ENCODE results near the gene FAM187B.
"Not testable (repeated sequence)": the region's sequence is repeated elsewhere in the genome, so short reads cannot be mapped to it uniquely, and the experiment has no call there.

FAM187B gene

GRCh38 chr19:35231956-35232645, 3.6 kb upstream of the FAM187B start:
- no peak for DNase-seq

GRCh38 chr19:35229601-35230000, 1.1 kb upstream of the FAM187B start:
- no peak for DNase-seq

- no peak for DNase-seq
These were observed 1.8 kb downstream of the FAM187B start for GRCh38 chr19:35226748-35227147.

GRCh38 chr19:35225951-35226350, 2.6 kb downstream of the FAM187B start:
- no peak for DNase-seq

- no peak for DNase-seq
These were observed 3.6 kb downstream of the FAM187B start for GRCh38 chr19:35224681-35225571.

- no peak for DNase-seq
These were observed 4.6 kb downstream of the FAM187B start for GRCh38 chr19:35223862-35224505.

GRCh38 chr19:35223084-35223790, 5.3 kb downstream of the FAM187B start:
- peak; percentile 72 for DNase-seq

- no peak for DNase-seq
These were observed 6.0 kb downstream of the FAM187B start for GRCh38 chr19:35222373-35223015.

GRCh38 chr19:35220973-35221590, 7.5 kb downstream of the FAM187B start:
- DNase-seq, result not testable (repeated sequence)

GRCh38 chr19:35220315-35220921, 8.1 kb downstream of the FAM187B start:
- no peak for DNase-seq

GRCh38 chr19:35219008-35219407, 9.5 kb downstream of the FAM187B start:
- DNase-seq, result no peak

- DNase-seq, result no peak
These were observed 10.9 kb downstream of the FAM187B start for GRCh38 chr19:35217649-35217990.

- DNase-seq, result peak; percentile 89
These were observed 11.5 kb downstream of the FAM187B start for GRCh38 chr19:35216833-35217648.

- DNase-seq, result no peak
These were observed 12.3 kb downstream of the FAM187B start for GRCh38 chr19:35216016-35216832.

- no peak for DNase-seq
These were observed 13.6 kb downstream of the FAM187B start for GRCh38 chr19:35214766-35215422.

GRCh38 chr19:35213663-35214632, 14.6 kb downstream of the FAM187B start:
- DNase-seq, result peak; percentile 96

- no peak for DNase-seq
These were observed 16.3 kb downstream of the FAM187B start for GRCh38 chr19:35212241-35212640.

Measured in suppressor macrophage treated with lipopolysaccharide for 4 hours (primary cell).